NCI-H460 (cell line): ENCODE data around the gene MREG. TPM values are rescaled to one million over a fixed set of nuclear protein-coding genes. Genes with fewer than 3 reads are reported as not detected.
"Not testable (repeated sequence)": the region's sequence is repeated elsewhere in the genome, so short reads cannot be mapped to it uniquely, and the experiment has no call there.

Experiments
- DNase-seq: peaks from one replicate; pipeline ENCODE4 v3.0.0-alpha.2; 2016; ENCODE audit warnings: low read depth; ENCODE audit errors: extremely low read depth
- total RNA-seq: library from RNA; depleted of rRNA; stranded (reverse); fragments of >200 nt; shearing (Covaris generic); gene quantifications from 2 replicates; pipeline ENCODE4 v1.2.3, GENCODE V29; 2014

MREG gene
- total RNA-seq, 1 experiment from 2014 or later: 4.1 TPM

DNA sequence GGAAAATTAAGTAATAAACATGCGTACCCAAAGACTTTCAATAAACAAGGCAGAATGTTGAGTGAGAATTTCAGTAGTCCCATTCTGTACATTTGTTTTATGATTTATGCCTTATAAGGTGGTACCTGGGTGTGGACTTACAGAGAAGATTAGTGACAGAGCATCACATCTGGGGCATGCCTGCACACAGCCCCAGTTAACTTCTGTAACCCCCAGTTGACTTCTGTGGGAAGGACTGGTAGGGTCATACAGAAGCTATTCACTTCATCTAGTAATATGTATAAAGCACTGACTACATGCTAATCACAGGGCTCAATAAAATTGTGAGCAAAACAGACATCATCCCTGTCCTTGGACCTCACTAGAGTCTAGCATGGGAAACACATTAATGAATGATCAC is 16.1 kb downstream of the MREG start:
- DNase-seq: no peak

GRCh38 chr2:215994911-215995310 is 18.4 kb downstream of the MREG start:
- no peak for DNase-seq

GRCh38 chr2:215988556-215989207 is 24.7 kb downstream of the MREG start:
- not testable (repeated sequence) for DNase-seq

- no peak for DNase-seq
Measured at GRCh38 chr2:215985257-215985656, 28.1 kb downstream of the MREG start.

- no peak for DNase-seq
Measured at GRCh38 chr2:215984661-215985060, 28.7 kb downstream of the MREG start.

DNA sequence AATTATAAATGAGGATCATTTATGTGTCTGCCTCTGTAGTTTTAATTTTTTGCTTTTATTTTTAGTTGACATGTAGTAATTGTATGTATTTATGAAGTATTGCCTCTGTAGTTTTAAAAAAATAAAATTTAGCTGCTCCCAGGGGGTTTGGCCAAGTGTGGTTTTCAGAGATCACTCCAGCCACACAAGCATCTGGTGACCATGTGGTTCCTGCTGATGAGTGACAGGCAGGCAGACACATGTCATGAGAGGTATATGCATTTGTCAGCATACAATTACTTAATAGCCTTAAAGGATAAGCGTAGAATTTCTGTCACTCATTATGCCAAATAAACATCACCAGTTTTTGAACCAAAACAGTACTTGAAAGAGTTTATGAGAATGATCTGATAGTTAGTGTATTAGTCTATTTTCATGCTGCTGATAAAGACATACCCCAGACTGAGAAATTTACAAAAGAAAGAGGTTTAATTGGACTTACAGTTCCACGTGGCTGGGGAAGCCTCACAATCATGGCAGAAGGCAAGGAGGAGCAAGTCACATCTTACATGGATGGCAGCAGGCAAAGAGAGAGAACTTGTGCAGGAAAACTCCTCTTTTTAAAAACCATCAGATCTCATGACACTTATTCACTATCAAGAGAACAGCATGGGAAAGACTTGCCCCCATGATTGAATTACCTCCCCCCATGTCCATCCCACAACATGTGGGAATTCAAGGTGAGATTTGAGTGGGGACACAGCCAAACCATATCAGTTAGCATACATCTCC is 29.6 kb downstream of the MREG start:
- DNase-seq: no peak

DNA sequence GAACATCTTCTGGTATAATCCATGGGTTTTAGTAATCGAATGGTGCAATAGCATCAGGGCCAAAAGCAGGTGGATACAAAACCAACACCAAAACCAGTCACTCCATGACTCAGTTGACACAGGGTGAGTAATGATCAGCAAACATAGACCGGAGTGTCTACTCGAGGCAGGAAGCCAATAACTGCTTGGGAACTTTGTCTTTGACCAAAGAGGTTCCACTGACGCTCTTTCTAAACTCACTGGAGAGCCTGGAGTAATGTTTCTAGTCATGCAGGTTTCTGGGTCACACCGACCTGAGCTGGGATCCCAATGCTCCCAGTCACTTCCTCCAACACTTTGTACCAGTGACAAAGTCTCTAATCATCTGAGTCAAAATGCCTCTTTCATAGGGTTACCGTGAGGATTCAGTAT is 30.9 kb downstream of the MREG start:
- DNase-seq: peak; percentile 59

DNA sequence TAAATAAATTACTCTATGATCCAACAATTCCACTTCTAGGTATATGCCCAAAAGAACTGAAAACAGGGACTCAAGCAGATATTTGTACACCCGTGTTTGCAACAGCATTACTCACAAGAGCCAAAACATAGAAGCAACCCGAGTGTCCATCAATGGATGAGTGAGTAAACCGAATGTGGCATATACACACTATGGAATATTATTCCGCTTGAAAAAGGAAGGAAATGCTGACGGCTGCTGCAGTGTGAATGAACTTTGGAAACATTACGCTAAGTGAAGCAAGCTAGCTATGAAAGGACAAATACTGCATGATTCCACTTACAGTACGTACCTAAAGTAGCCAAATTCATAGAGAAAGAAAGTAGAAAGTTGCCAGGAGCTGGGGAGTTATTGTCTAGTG is 32.2 kb downstream of the MREG start:
- no peak for DNase-seq

DNA sequence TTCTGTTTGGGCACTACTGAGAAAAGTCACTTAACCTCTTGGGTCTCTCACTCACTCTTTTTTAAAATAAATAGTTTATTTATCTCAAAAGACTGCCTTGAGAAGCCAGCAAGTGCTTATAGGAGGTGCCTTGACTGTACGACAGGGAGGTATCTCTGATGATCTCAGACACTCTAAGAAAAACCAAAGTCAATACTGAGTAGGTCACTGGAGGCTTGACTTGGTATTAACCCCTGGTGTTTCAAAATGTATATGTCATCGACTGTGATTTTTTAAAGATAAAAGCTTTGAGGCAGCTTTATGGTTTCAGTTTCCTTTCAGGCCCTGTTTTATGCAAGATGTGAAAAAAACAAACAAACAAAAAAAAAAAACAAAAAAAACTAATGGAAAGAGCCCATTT is 33.7 kb downstream of the MREG start:
- no peak for DNase-seq

- DNase-seq: no peak
Measured at GRCh38 chr2:215974700-215975429, 38.5 kb downstream of the MREG start.

DNA sequence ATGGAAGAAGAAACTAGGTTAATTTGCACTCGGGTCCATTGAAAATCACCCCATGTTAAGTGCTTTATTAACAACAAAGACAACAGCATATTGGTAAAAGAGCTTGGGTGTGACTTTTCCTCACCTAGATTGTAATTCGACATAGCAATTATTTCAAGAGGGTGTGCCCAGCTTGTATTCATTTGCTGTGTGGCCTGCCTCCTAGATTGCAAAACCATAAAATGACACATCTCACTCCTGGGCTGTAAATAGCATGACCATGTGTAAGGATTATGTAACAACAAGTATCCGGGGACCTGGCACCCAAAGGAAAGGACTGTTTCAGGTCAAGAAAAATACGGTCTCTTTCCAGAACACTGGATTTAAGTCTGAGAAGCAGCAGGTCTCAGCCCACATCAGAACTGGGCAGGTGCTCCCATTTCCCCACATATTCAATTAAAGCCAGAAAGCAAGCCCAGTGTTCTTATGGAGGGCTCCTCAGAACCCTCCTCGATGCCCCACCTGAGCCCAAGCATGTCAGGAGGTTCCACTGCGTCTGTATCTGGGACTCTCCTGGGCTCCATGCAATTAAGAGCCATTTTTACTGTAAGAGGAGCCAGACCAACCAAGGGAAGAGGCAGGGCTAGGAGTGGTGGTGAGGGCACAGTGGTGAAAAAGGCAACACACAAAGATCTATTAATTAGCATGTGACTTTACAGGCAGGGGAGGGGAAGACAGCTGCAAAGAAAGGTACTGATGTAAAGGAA is 39.2 kb downstream of the MREG start:
- peak; percentile 70 for DNase-seq

GRCh38 chr2:215973145-215973792 is 40.1 kb downstream of the MREG start:
- DNase-seq: no peak

DNA sequence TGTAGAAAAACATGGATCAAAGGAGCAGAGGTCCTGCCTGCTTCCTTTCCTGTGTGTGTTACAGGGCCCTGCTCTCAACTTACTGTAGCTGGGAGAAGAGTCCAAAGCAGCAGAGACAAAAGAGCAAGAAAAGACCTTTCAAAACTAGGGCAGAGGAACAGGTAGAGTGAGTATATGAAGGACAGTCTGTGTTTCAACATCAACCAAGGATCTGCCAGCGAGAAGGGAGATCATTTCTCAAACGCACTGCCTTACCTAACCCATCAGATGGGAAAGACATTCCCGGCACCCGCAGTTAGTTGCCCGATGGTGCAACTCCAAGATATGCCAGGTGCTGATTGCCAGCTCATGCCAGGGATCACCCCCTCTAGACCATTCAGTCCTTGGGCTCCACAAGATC is 41.7 kb downstream of the MREG start:
- DNase-seq: no peak

DNA sequence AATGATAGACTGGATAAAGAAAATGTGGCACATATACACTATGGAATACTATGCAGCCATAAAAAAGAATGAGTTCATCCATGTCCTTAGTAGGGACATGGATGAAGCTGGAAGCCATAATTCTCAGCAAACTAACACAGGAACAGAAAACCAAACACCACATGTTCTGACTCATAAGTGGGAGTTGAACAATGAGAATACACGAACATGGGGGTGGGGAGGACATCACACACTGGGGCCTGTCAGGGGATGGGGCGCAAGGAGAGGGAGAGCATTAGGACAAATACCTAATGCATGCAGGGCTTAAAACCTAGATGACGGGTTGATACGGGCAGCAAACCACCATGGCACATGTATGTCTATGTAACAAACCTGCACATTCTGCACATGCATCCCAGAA is 42.5 kb downstream of the MREG start:
- DNase-seq: not testable (repeated sequence)

DNA sequence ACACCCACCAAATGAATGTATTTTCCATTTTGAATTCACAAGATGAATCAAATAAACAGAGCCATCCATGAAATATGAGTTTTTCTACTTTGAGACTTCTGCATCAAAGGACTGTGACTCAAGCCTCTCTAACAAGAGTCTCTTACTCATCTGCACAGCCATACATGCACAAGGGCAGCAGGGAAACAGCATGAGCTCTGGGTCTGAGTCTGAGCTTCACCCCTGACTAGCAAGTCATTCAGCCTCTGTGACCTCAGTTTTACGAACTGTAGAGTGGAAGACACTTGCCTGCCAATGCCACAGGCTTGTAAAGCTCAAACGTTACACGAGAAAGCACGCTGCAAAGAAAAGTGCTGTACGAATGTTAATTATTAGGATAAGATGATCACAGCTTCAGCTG is 42.9 kb downstream of the MREG start:
- no peak for DNase-seq

DNA sequence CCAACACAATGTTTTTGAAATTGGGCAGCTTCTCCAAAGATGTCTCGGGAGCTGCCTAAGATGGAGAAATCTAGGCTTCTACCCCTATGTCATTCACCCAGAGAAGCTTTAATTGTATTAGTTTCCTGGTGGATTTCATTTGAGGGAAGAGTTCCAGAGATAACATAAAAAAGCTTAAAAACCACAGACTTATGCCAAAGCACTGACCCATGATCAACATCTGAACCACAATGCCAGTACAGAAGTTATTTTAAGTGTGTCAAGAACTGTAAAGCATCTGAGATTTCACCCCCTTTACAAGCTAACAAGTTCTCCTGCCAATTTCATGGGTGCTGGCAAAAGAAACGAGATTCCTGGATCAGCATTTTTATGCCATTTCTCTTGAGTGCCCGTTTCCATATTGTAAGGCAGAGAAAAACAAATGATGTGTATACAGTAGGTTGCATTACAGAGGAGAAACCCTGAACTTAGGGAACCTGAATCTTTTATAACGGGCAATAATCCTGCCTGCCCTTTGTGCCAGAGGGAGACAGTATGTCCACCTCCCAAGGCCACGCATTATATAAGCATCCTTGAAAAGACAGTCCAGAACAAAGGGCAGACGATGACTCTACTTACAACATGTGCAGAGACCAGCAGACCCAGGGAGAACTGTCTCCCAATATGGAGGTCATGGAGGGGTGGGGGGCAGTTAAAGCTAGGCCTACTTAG is 44.1 kb downstream of the MREG start:
- no peak for DNase-seq

DNA sequence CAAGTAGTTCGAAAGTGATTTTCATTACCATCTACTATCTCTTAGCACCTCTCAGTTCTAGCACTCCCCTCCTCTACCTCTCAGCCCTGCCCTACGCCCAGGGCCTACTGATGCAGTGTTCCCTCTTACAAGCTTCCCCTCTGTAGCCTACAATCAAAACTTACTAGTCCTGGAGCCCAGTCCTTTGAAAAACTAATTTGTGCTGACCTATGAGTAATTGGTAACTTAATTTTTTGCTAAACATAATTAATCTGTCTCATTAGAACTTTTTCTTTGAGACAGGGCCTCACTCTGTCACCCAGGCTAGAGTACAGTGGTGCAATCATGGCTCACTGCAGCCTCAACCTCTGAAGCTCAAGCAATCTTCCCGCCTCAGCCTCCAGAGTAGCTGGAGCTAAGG is 44.9 kb downstream of the MREG start:
- DNase-seq: no peak

- no peak for DNase-seq
Measured at GRCh38 chr2:215967590-215968378, 45.6 kb downstream of the MREG start.

- DNase-seq: no peak
Measured at GRCh38 chr2:215966951-215967350, 46.4 kb downstream of the MREG start.
